RKO (cell line): ENCODE results near the gene PLA2G6.
A peak's percentile ranks its signal among the peaks of the same experiment; 100 is the strongest.
"Not testable (repeated sequence)": the region's sequence is repeated elsewhere in the genome, so short reads cannot be mapped to it uniquely, and the experiment has no call there.

ENCODE experiments used
- DNase-seq: peaks from one replicate; pipeline ENCODE4 v3.0.0-alpha.2; 2016; ENCODE audit warnings: low spot score

The PLA2G6 gene

DNA sequence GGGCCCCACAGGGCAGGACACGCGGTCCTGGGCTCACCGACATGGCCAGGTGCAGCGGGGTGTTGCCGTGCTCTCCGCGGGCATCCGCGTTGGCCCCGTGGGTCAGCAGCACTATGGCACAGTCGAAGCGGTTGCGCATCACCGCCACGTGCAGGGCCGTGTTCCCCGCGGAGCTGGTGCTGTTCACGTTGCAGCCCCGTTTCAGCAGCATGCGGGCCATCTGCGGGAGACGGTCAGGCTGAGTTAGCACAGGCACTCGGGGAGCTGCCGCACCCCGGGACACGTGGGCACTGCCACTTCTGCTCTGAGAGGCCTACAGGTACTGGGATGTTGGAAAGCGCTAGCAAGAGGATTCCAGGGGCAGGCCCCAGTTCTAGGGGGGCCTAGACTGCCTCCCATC is 48.8 kb downstream of the PLA2G6 start:
- DNase-seq = no peak

DNA sequence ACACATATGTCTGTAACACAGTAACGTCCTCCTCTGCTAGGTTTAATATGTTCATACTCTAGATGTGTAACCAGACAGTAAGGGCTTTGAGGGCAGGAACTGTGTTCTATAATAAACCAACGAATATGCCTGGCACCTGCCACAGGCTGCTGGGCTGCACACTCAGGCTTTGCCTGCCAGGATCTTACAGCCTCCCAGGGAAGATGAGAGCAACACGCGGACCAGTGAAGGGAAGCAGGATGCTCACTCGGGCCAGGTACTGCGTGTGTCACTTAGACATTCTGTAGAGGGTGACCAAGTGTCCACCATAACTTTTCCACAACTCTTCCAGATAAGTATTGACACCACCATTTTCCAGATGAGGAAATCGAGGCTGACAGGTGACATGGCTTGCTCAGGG is 49.5 kb downstream of the PLA2G6 start:
- DNase-seq = no peak

DNA sequence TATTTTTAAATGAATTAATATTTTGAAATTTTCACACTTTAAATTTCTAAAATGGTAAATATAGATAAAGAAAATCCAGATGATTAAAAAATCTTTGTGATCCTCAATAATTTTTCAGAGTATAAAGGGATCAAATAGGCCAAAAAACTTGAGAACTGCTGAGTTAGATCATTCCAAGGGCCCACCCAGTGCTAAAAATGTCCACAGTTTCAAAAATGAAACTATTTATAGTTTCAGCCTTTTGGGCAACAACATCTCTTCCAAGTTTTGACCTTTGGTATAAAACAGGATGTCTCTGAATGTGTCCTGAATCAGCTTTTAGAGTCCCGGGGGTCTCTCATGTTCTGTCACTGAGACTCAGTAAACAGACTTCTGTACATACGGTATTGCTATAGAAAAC is 50.2 kb downstream of the PLA2G6 start:
- DNase-seq = no peak

DNA sequence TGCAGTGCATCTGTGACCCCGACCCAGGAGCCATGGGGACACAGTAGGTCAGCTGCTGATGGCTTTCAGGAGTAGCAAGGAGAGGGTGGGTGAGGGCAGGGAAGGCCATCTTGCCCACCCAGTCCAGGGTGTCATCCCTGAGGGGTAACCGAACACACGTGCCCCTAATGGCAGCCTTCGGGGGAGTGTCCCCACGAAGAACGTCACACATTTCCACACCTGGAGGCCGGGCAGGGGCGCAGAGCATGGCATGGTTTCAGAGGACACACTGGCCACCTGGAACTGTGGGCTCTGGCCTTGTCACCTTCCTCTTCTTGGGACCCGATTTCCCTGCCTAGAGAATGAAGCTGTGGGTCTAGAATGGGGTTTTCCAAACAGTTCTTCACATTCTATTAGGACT is 51.8 kb downstream of the PLA2G6 start:
- DNase-seq = no peak

DNA sequence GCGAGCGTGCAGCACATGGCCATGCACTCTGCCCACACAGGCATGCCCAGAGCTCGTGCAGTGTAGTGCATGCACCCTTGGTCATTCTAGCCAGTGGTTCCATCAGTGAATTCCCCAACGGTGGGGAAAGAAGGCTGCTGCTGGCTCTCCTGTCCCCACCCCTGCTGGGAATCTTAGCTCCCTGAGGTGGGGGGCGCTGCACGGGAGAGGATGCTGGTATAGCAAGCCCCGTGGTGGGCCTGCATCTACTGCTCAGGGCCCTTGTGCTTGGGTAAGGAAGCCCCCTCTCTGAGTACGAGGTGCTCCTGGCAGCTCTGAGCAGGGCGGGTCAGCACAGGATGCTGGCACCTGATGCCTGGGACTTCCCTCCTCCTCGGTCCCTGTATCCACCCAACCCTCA is 52.6 kb downstream of the PLA2G6 start:
- no peak for DNase-seq

DNA sequence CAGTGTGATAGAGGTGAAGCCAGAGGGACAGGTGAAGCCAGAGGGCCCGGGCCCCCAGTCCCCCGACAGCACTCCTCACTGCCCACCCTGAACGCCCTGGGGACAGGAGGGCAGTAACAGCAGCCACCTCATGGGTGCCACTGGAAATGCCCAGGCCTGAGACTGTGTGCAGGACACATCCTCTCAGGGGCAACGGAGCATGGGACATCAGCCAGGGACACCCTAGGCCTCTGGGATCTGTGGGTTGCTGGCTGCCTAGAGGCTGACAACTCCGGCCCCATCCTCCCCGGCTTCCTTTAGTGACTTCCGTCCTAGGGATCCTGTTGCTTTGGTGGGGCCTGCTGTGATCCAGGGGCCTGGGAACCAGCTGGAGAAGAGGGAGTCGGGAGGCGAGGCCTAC is 53.8 kb downstream of the PLA2G6 start:
- DNase-seq = no peak

DNA sequence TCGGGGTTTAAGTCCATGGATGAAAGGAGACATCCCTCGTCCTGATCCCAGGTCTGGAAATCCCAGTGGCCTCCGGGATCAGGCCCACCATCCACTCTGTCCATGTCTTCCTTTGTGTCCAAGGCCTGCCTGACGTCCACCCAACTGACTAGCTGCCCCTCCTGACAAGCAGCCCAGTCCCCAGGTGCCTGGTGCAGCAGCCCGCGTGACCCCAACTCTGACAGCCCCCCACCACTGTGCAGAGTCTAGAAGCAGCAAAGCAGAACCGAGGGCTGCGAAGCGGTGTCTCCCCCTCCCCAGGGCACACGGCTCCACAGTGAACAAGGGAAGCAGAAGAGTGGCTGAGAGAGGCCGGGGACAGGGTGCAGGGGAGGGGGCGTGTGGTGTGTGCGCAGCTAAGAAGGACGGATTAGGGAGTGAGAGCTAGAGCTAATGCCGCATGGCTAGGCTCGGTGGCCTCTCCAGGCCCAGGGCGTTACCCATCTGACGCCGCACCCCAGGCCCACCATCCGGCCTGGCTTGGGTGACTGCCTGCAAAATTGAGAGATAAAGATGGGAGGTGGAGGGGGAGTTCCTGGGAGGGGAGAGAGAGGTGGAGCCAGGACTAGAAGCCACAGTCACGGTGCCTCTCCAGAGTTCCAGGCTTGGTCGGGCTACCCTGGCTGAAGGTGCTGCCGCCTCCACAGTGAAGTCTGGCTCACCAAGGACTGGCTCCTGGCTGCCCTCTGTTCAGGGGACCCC is 54.5 kb downstream of the PLA2G6 start:
- DNase-seq = no peak

DNA sequence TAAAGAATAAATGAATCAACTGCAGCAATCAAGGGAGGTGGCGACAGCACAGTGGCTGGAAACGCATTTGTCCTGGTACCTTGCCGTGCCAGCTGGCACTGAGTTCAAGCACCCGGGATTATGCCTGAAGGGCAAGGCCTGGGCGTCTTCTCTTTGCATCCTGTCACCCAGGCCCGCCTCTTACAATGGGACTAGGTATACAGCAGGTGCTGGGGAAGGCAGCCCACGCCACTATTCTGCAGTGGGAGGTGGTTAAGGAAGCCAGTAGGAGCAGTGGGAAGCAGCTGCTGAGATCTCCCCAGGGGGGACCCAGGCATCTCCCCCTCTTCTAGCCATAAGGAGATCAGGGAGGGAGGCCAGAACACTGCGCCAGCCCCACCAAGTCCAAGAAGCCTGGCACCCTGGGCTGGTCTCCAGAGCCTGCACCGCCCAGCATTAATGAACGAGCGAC is 55.9 kb downstream of the PLA2G6 start:
- DNase-seq = no peak

DNA sequence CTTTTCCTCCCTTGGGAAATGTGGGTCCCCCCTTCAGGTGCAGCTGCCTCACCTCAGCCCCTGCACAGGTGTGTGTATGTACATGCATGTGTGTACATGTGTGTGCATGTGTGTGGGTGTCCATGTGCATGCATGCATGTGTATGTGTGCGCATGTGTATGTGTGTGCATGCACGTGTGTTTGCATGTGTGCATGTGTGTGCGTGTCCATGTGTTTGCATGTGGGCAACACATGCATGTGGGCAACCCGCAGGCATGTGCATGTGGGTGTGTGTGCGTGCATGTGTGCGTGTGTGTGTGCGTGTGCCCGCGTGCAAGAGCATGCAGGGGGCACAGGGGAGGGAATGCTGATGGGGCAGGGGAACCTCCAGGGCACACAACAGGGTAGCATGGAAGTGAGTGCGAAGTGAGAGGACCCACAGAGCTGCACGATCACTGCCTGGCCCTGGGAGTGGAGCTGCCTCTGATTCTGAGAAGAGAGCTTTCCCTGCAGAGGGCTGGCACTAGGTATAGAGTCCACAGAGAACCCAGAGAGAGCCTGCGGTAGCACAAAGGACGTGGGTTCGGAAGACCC is 56.5 kb downstream of the PLA2G6 start:
- no peak for DNase-seq

DNA sequence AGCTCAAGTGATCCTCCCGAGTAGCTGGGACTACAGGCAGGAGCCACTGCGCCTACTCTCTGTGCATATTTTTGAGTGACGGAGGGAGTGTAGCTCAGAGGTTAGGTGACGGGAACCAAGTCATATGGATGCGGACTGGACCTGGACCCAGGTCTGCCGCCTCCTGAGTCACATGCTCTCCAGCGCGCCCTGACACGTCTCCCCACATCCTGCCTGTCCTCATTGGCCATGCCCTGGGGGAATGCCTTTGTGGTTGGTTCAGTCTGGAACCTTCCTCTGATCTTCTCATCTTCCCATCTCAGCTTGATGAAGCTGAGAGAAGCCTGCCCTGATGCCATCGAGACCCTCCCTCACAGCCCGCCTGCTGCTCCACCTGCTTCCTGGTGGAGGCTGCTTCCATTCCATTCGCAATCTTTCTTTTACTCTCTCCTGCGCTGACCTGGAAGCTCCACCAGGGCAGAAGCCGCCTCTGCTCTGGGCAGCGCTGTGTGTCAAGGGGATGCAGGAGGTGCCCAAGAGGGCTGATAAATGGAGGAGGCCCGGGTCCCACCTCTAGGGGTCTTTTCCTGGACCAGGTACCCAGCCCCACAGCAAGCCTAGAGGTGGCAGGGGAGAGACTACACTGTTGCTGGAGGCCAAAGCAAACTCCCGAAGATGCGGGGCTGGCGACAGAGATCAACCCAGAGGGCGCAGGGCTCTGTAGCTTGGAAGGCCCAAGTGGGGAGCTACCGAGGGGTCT is 57.2 kb downstream of the PLA2G6 start:
- DNase-seq = no peak

DNA sequence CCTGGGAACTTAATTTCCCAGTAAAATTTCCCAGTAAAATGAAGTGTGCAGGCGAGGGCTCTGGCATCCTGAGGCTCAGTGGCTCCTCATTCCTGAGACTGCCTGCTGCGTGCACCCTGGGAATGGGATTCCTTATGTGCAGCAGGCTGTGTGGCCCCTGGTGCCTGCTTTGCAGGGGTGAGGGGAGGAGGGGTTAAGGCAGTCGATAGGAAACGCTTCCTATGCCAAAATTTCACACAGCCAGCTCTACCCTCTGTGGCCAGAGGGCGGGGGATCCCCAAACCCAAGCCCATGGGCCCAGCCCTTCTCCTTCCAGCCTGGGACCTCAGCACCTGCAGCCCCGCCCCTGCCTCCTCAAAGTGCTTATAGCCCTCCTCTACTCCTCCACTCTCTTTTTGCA is 59.0 kb downstream of the PLA2G6 start:
- DNase-seq = no peak

DNA sequence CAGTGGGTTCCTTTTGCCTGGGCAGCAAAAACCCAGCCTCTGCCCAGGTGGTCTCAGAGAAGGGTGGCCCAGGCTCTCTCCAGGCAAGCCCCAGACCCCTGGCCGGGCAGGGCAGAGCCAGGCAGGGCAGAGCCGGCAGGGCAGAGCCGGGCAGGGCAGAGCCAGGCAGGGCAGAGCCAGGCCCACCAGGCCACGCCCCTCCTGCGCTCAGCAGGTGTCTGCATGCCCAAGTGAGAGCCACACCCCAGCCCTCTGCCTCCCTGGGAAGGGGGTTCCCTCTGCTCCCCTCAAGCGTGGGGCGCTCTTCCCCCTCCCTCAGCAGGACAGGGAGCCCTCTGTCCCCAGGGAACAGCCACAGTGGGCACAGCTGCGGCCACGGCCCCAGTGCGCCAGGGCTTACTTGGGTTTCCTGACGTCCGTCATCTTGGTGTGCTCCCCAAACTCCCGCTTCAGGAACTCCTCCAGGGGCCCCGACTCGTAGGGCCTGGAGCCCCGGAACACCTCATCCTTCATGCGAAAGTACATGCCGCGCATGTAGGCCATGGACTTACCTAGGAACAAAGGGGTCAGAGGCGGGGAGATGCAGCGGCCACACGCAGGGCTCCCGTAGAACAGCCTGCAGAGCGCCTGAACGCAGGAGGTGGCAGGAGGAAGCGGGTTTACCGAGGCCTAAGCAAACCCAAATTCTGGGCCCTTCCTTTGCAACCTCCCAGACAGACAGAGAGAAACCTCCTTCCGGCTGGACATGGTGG is 61.1 kb downstream of the PLA2G6 start:
- no peak for DNase-seq

DNA sequence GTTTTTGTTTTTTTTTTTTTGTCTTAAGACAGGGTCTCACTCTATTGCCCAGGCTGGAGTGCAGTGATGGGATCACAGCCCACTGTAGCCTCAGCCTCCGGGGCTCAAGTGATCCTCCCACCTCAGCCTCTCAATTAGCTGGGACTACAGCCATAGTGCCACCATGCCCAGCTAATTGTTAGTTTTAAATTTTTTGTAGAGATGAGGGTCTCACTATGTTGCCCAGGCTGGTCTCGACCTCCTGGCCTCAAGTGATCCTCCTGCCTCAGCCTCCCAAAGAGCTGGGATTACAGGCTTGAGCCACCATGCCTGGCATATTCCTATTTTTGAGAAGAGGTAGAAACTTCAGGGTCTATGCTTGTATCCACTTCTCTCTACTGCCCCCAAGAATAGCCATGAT is 62.9 kb downstream of the PLA2G6 start:
- DNase-seq = not testable (repeated sequence)

DNA sequence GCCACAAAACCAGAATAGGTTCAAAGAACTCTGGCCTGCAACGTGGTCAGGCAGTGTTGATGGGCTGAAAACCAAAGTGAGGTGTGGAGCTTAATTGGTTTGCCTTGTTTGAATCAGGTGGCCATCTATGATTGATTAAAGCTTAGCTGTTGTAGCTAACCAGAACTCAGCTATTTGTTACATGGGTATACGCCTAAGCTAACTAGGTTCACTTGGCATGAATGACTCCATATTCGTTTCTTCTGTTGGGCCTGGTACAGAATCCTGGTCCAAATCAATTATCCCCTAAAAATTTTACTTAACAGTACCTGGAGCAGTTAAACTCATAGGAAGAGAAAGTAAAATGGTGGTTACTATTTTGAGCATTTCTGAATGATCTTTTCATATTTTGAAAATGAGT is 63.4 kb downstream of the PLA2G6 start:
- DNase-seq = no peak

DNA sequence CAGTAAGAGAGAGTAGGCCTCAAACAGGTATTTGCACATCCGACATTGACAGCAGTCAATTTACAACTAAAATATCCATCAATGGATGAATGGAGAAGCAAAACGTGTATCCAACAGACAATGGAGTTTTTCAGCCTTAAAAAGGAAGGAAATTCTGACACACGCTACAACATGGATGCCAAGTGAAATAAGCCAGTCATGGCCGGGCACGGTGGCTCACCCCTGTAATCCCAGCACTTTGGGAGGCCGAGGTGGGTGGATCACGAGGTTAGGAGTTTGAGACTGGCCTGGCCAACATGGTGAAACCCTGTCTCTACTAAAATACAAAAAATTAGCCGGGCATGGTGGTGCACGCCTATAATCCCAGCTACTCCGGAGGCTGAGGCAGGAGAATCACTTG is 64.1 kb downstream of the PLA2G6 start:
- not testable (repeated sequence) for DNase-seq

DNA sequence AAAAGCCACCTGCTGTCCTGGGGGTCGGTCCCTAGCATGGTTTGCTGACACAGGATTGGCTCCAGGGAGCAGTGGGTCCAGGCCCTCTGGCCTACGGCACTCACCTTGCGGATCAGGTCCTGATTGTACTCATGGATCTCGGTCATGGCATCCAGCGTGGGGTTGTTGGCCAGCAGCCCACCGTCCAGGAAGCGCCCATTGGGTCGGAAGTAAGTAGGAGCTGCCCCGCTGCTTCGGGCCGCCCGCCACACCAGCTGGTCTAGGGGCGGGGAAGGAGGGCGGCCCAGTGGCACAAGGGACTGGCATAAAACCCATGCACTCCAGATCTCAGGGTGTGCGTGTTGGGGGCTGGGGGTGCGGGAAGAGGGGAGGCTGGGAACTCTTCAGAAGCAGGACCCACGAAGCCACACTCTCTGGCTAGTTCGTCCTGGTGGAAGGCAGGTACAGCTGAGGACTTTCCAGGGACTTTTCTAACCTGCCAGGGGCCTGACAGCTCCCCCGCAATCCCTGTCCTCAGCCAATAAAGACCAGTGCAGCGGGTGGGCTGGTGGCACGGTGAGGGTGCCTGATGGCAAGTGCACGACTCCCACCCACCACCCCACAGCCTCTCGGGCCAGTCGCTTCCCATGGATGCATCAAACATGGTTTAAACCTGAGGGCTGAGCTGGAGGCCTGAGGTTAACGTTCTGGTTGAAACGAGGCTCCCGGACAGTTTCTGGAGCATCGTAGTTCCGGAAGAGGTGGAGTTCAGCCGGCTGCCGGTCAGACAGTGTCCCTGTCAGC is 66.0 kb downstream of the PLA2G6 start:
- no peak for DNase-seq

DNA sequence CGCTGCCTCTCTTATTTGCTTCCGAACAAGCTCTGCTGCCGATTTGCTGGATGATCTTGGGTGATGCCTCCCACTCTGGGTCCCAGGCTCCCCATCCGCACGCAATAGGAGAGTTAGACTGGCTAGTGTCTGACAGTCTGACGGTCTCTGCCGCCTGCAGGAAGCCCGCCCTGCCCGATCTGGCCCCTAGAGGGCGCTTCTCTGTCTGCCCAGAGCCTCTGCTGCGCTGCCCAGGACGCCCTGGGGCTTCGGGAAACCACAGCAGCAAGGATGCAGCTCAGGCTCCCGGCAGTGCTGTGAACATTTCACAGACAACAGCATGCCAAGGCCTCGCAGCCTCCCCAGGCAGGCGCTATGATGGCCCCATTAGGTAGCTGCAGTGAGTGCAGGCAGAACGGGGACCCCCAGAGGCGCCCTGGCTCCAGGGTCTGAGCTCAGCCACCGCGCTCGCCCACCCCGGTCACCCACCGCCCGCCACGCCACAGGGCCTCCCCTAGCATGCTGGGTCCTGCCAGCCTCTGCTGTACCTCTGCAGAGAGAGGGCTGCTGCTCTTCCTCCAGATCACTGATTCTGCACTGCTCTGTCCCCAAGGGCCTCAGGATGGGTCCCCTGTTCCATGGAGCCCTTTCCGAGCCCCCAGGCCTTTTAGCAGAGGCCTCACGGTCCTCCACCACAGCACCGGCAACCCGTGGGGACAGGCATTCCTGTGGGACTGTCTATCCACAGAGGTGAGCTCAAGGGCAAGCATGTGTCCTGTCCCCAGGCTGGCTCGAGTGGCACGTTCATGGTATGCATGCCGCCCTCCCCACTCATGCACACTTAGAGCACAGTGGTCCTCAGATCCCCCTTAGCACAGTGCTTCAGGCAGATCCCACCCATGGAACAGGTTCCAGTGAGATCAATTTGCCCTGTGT is 66.9 kb downstream of the PLA2G6 start:
- DNase-seq = peak; percentile 71

DNA sequence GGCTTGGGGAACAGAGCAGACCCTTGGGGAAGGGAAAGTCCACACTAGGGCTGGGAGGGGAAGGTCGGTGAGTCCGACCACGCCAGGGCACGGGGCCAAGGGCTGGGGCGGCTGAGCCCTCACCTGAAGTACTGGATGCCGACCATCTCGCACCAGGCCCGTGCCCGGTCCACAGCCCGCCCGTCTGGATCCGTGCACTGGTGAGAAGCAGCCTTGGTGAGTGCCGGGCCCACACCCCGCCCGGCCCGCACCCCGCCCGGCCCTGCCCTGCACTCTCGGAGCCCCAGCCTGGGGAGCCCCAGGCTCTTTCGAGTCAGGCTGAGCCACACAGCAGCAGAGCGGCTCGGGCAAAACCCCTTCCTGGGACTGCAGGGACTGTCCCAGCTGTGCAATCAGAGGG is 69.2 kb downstream of the PLA2G6 start:
- no peak for DNase-seq

DNA sequence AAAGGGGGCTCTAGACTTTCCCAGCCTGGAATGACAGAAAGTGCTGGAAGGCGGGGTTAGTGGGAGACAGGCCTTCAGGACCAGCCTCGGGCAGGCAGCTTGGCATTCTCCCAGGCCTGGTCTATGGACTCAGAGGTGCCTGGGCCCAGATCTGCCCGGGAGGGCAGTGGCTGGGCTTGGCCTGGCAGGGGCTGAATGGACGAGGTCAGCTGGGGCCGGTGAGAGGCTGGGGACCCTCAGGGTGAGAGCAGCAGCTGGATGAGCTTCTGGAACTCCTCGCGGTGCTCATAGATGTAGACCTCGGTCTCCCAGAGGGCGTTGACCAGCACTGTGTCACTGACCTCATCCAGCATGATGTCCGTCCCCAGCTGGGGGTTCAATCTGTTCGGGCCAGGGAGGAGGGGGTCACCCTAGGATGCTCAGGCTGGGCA is 69.7 kb downstream of the PLA2G6 start:
- no peak for DNase-seq
